Activated naive CD8-positive, alpha-beta T cell (primary cell): ENCODE results near the gene NCF4.

Source experiments
- H3K27ac Mint-ChIP-seq: one replicate; pipeline ENCODE4 v1.8.0; 2021; ENCODE audit warnings: mixed read lengths
- H3K27me3 Mint-ChIP-seq: one replicate; pipeline ENCODE4 v1.8.0; 2021; ENCODE audit warnings: mixed read lengths
- H3K36me3 Mint-ChIP-seq: one replicate; pipeline ENCODE4 v1.8.0; 2021; ENCODE audit warnings: mixed read lengths
- H3K4me1 Mint-ChIP-seq: one replicate; pipeline ENCODE4 v1.8.0; 2021; ENCODE audit warnings: low read depth, mixed read lengths
- H3K4me3 Mint-ChIP-seq: one replicate; pipeline ENCODE4 v1.8.0; 2021; ENCODE audit warnings: mild to moderate bottlenecking, mixed read lengths
- H3K9me3 Mint-ChIP-seq: one replicate; pipeline ENCODE4 v1.8.0; 2021; ENCODE audit warnings: low read depth, mixed read lengths

NCF4 gene

DNA sequence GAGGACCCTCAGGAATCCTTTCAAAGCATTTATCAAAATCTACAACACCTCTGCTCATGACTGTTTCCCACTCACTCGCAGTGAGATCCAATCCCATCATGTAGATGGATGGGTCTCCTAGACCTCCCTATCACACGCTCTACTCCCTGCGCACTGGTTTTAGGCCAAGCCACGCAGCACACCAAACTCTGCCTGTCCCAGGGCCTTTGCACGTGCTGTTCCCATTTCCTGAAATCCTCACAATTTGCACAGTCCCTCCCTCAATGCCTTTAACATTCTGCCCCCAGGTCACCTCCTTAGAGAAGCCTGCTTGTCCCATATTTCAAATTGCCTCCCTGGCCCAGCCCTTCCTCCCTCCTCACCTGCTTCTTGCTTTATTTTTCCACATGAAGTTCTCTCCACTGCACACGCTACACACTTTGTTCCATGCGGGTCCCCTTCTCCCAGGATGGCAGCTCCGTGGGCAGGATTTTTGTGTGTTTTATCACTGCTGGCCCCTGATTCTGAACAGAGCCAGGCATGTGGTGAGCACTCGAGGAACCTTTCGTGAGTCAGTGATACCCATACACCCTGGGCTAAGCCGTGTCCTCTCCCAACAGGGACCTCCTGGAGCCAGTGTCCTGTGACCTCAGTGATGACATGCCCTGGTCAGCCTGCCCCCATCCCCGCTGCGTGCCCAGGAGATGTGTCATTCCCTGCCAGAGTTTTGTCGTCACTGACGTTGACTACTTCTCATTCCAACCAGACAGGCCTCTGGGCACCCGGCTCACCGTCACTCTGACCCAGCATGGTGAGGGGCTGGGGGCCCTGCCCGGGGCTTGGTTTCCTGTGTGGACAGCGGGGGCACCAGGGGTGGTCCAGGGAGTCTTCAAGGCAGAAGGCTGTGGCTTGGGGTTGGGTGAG lies 64.8 kb downstream of the NCF4 start:
- no peaks in the 10 kb centered on the region for H3K9me3 Mint-ChIP-seq
- H3K4me3 Mint-ChIP-seq: no peak overlapping the region
- no peak overlapping the region for H3K27ac Mint-ChIP-seq
- peaks cover 6% of the 10 kb centered on the region for H3K27me3 Mint-ChIP-seq
- no peaks in the 10 kb centered on the region for H3K36me3 Mint-ChIP-seq
- H3K4me1 Mint-ChIP-seq: no peaks in the 10 kb centered on the region

DNA sequence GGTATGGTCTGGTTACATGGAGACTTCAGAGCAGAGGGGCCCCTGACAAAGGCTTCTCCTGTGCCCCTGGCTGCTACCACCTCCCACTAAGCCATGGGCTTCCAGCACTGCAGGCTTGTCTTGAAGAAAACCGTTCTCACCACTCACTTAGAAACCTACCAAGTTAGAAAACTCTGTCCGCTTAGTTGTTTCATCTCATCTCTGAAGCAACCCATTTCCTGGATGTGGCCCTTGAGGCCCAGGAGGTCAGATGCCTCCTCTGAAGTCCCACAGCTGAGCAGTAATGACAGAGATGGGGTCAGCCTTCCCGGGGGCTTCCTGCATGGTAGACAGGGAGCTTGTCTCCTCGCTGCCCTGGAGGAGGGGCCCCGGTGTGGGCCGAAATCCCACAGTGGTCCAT lies 65.5 kb downstream of the NCF4 start:
- H3K36me3 Mint-ChIP-seq: no peaks in the 10 kb centered on the region
- no peaks in the 10 kb centered on the region for H3K9me3 Mint-ChIP-seq
- H3K27me3 Mint-ChIP-seq: peaks cover 5% of the 10 kb centered on the region
- no peak overlapping the region for H3K27ac Mint-ChIP-seq
- no peaks in the 10 kb centered on the region for H3K4me1 Mint-ChIP-seq
- H3K4me3 Mint-ChIP-seq: no peak overlapping the region

GRCh38 chr22:36926721-36927435 lies 66.1 kb downstream of the NCF4 start:
- no peak overlapping the region for H3K27ac Mint-ChIP-seq
- H3K4me1 Mint-ChIP-seq: no peaks in the 10 kb centered on the region
- no peaks in the 10 kb centered on the region for H3K9me3 Mint-ChIP-seq
- no peak overlapping the region for H3K4me3 Mint-ChIP-seq
- H3K36me3 Mint-ChIP-seq: no peaks in the 10 kb centered on the region
- peaks cover 5% of the 10 kb centered on the region for H3K27me3 Mint-ChIP-seq
